ENCODE data around the gene SH3GL2.

SH3GL2 gene

DNA sequence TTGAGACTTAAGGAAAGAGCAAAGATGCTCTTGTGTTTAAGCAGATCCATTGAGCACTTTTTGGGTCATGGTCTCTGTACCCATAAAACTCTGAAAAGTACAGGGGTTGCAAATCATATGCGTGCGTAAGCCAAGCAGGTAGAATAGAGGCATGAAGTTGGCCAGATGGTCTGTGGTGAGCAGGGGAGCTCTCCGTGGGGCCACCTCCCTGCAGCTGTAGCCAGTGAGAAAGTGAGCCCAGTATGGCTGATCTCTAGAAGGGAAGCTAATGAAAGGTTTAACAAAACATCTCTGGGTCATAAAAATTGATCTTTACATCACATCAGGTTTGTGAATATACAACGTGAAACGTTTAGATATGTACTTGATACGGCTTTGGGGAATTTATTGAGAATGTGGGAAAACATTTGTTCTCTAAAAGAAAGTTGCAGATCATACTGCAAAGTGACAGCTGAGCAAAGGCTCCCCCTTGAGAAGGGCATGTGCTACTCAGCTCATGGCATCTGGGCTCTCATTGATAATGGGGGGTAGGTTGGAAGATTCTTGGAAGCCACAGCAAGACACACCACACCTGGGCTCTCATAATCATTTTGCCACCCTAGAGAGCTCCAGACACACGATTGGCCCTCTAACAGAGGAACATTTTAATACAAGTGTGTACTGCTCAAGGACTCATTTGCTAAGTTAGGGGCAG lies 30.6 kb downstream of the SH3GL2 start:
- in situ Hi-C loops (cut with MboI; ENCODE audit: low sequenced_read_pairs): no loop called here

DNA sequence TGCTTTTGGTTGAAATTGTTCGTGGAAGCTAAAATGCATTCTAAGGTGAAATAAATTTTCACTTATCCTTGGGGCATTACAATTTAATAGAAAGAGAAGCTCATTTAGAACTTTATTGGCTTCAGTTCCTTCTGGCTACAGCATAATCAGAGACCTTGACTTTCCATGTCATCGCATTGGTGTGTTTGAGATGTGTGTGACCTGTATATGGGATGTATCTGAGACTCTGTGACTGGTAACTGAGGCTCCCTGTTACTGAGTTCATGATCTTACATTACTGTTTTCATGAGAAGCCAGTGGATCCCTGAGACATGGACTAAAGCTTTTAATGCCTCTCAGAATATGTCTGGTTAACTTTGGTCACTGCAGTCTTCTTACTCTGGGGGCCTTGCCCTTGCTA lies 32.5 kb downstream of the SH3GL2 start:
- in situ Hi-C loops (cut with MboI; ENCODE audit: low sequenced_read_pairs): no loop called here

DNA sequence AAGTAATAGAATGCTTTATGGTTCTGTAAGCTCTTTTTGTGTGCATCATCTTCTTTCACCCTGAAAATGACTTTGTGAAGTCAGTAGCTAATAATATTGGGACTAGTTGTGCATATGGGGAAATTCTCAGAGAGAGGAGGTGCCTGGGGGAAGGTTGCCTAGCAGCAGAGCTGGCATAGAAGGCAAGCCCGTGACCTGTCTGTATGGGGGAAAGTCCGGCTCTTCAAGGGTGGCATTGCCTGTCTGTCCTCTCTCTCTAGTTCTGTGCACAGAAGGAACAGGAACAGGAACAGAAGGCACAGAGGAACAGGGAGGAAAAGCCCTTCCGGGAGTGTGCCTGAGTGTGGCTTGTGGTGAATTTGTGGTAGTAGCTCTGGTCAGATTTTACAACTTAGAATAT lies 33.1 kb downstream of the SH3GL2 start:
- in situ Hi-C loops (cut with MboI; ENCODE audit: low sequenced_read_pairs): no loop called here

DNA sequence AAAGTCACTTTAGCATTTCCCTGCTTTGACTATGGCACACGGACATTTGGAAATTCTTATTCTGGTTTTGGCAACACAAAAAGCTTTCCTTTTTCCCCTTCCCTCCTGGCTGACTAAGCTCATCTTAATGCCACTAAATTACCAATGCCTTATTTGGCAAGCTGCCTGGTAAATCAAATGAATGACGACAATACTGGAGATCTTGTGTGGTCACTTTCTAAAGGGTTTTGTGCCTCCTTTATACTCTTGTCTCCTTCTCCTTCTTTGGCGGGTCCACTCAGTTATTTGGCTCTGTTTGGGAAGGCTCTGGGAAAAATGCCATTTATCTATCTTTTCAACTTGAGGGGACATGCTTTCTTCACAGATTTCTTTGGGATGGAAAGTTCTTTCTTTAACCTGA lies 34.9 kb downstream of the SH3GL2 start:
- in situ Hi-C loops (cut with MboI; ENCODE audit: low sequenced_read_pairs): no loop called here

DNA sequence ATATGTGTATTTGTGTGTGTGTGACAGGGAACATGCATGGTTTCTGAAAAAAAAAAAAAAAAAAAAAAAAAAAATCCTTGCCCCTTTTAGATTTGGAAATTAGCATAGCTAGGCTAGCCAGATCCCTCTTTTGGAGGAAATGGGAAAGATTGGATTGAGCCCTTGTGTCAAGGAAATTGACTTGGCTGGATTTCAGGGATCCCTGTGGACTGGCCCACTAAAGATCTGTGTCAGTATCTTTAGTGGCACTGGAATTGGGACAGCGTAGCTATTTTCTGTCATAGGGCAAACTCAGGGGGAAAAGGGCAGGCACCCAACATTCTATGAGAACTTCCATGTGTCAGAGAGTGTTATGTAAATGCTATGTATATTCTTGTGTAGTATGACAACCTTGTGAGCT lies 35.4 kb downstream of the SH3GL2 start:
- in situ Hi-C loops (cut with MboI; ENCODE audit: low sequenced_read_pairs): no loop called here

DNA sequence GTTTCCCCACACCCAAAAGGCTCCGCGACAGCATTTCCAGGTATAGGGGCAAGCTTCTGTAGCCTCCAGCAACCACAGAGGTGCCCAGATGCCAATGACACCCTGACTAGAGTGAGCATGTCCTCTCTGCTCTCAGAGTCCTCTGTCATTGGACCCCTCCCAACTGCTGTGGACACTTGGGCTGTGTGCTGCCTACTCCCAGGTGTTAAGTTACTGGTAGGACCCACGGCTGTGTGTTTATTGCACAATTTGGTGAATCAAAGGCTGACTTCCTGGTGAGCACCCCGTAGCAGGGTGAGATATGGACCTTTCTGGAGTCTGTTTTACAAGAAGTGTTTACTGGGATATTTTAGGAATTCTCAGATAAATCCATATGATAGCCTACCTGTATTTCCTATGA lies 36.0 kb downstream of the SH3GL2 start:
- in situ Hi-C loops (cut with MboI; ENCODE audit: low sequenced_read_pairs): no loop called here

DNA sequence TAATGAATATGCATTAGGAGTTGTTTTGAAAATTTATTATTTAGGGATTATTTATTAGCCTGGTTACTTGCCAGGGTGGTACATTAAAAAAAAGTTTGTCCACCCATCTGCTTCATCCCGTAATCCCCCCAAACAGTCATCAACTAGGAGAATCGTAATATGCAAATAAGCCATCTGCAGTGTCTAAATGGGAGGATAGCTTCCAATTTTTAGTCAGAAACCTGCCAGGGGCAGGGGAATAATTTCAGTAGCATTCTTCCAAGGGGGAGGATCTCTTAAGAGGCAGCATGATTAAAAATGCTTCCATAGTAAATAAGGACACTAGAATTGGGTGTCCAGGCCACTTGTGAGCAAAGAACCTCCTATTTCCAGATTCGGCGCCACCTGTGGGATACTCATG lies 43.3 kb downstream of the SH3GL2 start:
- in situ Hi-C loops (cut with MboI; ENCODE audit: low sequenced_read_pairs): no loop called here

DNA sequence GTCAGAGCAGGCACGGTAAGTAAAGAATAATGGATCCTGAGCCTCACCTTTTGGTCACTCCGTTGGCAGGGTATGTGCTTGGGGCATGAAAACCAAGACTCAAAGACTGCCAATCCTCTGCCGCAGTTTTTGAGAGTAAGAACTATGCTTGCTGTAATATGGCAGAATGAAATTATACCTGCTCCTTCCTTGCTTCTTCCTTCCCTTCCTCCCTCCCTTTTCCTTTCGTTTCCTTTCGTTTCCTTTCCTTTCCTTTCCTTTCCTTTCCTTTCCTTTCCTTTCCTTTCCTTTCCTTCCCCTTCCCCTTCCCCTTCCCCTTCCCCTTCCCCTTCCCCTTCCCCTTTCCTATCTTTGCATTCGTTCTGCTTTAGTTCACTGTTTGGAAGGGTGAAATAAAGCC lies 43.9 kb downstream of the SH3GL2 start:
- in situ Hi-C loops (cut with MboI; ENCODE audit: low sequenced_read_pairs): no loop called here

DNA sequence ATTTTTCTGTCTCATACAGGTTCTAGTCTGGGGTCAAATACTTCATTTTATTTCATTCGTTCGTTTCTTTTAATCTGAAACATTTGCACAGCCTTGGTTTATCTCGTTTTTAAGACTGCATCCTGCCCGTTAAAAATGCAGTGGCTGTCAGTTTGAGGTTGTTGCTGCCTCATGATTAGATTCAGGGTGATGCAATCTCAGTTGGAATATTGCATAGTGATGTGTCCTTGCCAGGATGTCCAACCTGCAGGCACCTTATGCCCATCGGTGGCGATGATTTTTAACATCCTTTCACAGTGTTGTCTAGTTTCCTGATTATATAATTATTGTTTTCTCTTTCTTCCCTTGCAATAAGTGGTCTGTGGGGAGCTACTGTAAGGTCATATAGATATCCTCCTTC lies 45.1 kb downstream of the SH3GL2 start:
- in situ Hi-C loops (cut with MboI; ENCODE audit: low sequenced_read_pairs): no loop called here

DNA sequence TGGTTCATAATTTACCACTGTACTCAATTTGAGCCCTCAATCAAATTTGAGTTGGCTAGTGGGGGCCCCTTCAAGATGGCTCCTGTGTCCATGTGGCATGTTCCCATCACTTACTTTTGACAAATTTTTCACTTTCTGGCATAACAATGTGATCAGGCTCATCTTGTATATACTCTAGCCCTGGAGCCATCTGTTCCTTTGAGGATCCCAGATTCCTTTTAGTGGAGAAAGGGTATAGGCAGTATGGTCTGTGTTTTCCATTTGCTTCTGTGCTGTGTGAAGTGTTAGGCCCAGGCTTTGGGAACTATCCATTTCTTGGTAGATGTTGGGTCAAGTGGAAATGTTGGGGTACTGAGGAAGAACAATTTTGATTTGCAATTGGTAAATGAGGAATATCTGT lies 45.7 kb downstream of the SH3GL2 start:
- in situ Hi-C loops (cut with MboI; ENCODE audit: low sequenced_read_pairs): no loop called here

DNA sequence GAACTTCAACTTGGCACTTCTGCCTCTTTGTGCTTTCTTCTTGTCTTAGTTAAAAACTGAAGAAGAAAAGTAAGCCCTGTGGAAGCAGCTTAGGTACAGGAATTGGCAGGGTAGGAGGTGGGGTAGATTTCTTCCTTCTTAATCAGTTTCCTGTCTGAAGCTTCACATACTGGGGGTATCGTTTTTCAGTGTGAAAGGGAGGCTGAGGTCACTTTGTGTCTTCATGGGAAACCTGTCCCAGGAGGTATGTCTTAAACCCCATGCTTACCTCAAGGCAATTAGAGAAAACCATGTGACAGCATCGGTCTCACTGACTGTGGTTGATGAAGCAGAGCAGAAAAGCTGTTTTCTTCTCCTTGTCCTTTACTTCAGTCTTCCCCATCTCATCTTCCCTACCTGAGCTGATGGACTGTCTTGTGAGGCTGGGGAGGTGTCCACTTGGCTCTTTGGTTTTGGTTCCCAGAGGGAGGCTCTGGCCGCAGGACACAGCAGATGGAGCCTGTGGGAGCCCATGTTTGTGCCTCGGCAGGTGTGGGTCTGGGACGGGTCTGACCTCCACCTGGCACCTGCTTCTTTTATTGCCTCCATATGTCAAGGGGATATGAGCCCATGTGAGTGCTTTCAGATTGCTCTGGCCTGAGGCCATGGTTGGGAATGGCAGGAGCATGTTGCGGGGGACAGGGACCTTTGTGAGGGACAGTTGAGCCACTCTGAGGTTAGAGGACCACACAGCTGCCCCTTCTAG lies 47.0 kb downstream of the SH3GL2 start:
- in situ Hi-C loops (cut with MboI; ENCODE audit: low sequenced_read_pairs): no loop called here

DNA sequence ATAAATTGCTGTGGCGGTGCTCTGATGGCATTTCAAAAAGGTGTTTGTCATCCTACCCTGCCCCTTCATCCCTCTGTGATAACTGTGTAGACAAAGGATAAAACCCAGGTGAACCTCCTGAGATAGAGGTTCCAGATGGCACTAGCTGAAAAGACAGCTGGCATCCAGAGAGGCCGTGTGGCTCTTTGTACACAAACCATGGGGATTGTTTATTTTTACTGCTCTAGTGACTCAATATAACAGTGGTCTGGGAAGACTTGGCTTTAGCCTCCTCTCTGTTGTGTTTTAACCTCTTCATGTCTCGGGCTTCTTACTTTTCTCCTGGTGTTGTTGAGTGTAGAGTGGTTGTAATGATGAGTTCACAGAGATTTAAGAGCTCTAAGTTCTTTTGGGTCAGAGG lies 48.8 kb downstream of the SH3GL2 start:
- in situ Hi-C loops (cut with MboI; ENCODE audit: low sequenced_read_pairs): no loop called here

DNA sequence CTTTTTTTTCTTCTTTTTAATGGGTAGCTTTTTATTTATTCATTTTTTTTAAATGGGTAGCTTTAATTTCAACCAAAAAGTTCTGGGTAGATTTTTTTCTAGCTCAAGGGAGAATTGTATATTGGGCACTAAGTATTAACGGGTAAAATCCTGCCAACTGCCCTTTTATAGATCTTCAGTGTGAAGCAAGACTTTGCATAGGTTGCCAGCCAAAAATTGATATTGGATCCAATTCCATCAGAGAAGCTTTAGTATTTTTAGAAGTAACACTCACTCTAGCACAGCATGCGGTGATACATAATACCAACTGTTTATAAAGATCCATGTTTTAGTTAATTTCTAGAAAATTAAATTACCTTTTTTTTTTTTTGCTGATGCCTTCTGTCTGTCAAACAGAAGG lies 49.8 kb downstream of the SH3GL2 start:
- in situ Hi-C loops (cut with MboI; ENCODE audit: low sequenced_read_pairs): no loop called here

DNA sequence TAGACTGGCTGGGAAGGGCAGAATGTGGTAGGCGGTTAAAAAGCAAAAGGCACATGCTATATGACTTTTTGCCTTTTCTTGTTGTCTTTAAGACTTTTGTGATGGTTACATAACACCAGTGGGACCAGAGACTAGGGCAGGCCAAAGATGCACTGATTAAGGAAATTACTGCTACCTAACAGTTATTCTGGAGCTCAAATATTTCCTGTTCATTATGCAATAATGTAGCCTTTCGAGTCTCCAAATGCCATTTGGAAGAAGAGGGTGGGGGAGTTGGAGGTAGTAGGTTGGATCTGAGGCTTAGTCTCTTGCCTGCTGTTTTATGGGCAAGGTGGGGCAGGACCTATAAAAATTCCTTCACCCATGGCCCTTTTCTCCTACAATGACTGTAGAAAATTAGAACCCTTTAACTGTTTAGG lies 51.7 kb downstream of the SH3GL2 start:
- in situ Hi-C loops (cut with MboI; ENCODE audit: low sequenced_read_pairs): no loop called here

DNA sequence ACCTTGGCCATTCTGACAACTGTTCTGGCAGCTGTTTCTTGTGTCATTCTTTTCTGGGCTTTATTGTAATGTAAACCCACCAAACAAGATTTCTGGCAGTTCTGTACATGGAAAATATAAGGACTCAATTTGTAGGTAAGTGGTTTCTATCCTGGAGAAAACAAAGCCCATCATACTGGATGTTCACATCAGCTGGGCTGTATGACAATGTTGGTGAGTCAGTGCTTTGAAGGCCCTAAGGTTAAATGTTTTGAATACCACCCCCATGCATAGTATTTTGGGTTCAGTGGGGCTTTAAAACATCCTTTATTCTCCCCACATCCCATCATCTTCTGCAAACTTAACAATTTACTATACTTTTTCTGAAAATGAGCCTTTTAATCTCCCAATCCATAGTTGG lies 52.5 kb downstream of the SH3GL2 start:
- in situ Hi-C loops (cut with MboI; ENCODE audit: low sequenced_read_pairs): no loop called here

DNA sequence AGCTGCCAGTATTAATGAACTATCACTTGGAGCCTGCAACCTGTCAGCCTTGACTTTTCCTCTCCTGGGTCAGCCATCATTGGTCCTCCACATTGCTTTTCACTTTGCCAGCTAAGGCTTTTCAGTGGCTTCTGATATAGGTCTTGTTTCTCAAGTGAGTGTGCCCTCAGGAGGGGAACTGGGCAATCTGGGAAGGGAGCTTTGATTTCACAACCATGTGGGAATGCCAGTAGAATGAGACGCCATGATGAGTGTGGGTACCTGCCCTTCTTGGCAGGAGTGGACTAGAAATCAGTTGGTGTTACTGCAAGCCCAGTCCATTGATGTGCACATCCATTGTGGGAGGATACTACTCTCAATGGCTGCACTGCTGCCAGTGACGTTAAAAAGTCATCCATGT lies 54.1 kb downstream of the SH3GL2 start:
- in situ Hi-C loops (cut with MboI; ENCODE audit: low sequenced_read_pairs): no loop called here

DNA sequence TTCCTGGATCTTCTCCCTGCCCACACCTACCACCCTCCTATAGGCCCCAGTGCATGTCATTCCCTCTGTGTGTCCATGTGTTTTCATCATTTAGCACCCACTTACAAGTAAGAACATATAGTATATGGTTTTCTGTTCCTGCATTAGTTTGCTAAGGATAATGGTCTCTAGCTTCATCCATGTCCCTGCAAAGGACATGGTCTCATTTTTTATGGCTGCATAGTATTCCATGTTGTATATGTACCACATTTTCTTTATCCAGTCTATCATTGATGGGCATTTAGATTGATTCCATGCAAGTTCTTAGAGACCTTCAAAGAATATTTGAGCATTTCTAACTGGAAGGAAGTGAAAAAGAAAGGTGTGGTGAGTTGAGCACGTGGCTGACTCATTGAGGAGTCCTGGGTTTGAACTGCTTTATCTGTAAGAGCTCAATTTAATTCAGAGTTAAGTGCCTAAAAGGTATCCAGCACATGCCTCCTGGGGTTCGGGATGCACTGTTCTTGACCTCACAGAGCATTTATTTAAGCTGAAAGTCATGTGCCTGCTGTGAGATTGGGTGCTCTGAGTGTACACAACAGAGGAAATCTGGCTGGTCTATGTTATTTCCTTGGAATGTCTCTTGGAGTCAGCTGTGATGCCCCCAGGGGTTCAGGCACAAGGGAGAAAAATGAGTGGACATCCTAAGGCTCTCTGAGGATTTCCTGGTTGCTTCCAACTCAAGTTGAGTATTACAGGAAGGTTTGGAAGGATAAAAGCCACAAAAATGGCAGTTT lies 56.4 kb downstream of the SH3GL2 start:
- in situ Hi-C loops (cut with MboI; ENCODE audit: low sequenced_read_pairs): no loop called here

DNA sequence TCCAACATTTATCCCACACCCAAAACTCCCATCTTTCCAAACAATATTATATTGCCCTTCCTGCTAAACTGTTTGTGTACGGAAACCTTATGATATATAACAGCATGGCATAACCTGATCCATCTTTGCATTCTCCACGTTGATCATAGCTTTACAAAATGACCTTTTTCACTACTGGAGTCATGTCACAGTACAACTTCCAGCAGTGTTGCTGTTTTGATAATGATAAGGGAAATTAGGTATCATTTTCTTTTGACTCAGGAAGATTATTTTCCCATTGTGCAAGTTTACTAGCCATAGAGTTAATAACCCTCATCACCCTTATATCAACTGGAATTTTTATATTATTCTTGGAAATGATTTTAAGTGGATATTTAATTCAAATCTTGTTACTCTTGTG lies 57.5 kb downstream of the SH3GL2 start:
- in situ Hi-C loops (cut with MboI; ENCODE audit: low sequenced_read_pairs): no loop called here

DNA sequence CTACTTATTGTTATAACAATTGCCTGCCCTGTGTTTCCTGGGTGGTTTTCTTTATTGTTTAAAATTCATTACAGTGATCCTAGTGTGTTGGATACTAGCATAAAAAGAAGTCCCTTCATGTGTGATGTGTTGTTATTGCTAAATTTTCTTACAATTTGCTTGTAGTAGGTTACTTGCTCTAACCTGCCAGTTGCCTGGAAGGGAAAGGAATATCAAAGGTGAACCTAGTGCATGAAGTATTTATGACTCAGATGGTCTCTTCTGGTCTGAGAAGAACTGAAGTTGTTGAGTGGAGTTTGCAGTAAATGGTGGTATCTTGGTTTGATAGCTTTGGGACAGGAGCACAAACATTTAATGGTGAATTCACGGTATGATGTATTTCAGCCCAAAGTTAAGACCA lies 58.0 kb downstream of the SH3GL2 start:
- in situ Hi-C loops (cut with MboI; ENCODE audit: low sequenced_read_pairs): no loop called here

DNA sequence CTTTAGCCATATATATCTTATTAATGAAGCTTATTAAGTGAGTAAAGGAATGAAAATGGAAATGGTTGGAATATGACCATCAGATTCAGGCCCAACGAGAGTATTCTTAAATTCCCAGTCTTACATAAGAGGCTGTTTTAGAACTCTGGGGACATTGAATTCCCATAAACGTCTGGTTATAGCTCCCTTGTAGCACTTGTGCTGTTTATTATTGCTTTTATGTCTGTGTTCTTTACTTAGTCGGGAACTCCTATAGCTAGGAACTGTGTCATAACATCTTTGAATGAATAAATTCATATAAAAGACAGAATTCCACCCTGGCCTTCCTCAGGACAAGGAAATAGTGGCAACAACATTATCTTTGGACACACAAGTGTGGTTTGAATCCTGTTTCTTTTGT lies 58.4 kb downstream of the SH3GL2 start:
- in situ Hi-C loops (cut with MboI; ENCODE audit: low sequenced_read_pairs): no loop called here

DNA sequence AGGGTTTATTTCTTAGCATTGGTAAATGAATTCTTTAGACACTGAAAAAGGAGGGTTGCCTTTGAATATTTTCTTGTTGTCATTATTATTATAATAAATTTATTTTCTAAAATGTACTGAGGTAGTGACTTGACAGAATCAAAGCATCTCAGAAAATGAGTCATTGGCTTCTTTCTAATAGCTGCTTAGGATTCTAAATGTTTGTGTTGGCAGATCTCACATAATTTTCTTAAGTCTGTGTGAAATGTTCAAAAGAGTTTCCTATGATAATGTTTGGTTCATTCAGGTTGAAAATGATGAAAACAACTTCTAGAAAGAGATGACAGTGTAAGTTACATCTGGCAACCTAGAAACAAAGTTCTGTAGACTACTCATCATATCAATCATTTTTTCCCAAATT lies 69.7 kb downstream of the SH3GL2 start:
- in situ Hi-C loops (cut with MboI; ENCODE audit: low sequenced_read_pairs): no loop called here

DNA sequence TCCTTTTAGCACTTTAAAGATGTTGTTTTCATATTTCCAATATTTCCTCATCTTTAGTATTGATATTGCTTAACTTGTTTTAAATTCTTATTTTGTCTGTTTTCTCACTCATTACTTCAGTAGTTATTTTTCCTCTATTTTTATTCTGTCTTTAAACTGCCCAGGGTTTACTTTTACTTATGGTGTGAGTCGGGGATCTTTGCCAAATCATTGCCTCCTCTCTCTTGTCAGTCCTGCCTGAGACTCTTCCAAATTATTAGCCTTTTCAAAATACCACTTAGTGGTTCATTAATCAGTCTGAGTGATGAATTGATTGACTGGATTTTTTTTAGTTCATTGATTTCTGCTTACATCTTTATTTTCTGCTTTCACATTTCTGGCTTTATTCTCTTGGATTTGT lies 72.9 kb downstream of the SH3GL2 start:
- in situ Hi-C loops (cut with MboI; ENCODE audit: low sequenced_read_pairs): no loop called here

All from HL-60/S4 treated with phorbol 12-myristate 13-acetate at 8.2 ng/mL for 4 days and 3 days (cell line).